B cell (primary cell): ENCODE data around the gene USP49.

Experiments
- CTCF ChIP-seq: fragments of 200-600 bp; IDR thresholded peaks from one replicate; pipeline ENCODE4 v1.8.0; 2022; ENCODE audit warnings: antibody characterized with exemption, mild to moderate bottlenecking
- EZH2 ChIP-seq: IDR thresholded peaks from 2 replicates; pipeline ENCODE4 v1.6.1; 2012; ENCODE audit warnings: borderline replicate concordance, low read depth, mild to moderate bottlenecking, moderate library complexity, low read length; ENCODE audit not compliant: insufficient read depth, poor library complexity, severe bottlenecking

- no peak for TF ChIP-seq EZH2
- no peak for TF ChIP-seq CTCF
Measured at GRCh38 chr6:41755895-41756294, 139.3 kb downstream of the USP49 start.
